HepG2 (cell line): ENCODE measurements around the gene FITM1. TPM values are rescaled to one million over a fixed set of nuclear protein-coding genes. Genes with fewer than 3 reads are reported as not detected.

Experiments
- CCAR2 ChIP-seq: fragments of 200-400 bp; formaldehyde crosslinking; optimal IDR thresholded peaks from 2 replicates; pipeline ENCODE3; 2018; ENCODE audit warnings: low read depth, mild to moderate bottlenecking, low read length, moderate library complexity
- E2F2 ChIP-seq: sonication (generic); formaldehyde crosslinking; IDR thresholded peaks from 2 replicates; pipeline ENCODE4 v1.4.0; 2020; ENCODE audit warnings: missing genetic modification reagents, borderline replicate concordance
- FOXK2 ChIP-seq: fragments of 450-650 bp; IDR thresholded peaks from 2 replicates; pipeline ENCODE4 v1.6.1; 2016
- FOXO1 ChIP-seq: sonication (generic); formaldehyde crosslinking; IDR thresholded peaks from 2 replicates; pipeline ENCODE4 v1.4.0; 2020; ENCODE audit warnings: missing genetic modification reagents
- MED8 ChIP-seq: sonication (generic); formaldehyde crosslinking; IDR thresholded peaks from 2 replicates; pipeline ENCODE4 v1.8.1; 2023; ENCODE audit warnings: mild to moderate bottlenecking, missing genetic modification reagents; ENCODE audit not compliant: insufficient replicate concordance
- NAIF1 ChIP-seq: sonication (generic); formaldehyde crosslinking; IDR thresholded peaks from 2 replicates; pipeline ENCODE4 v1.5.0; 2020; ENCODE audit warnings: mild to moderate bottlenecking, missing genetic modification reagents, borderline replicate concordance
- POGZ ChIP-seq: sonication (generic); formaldehyde crosslinking; IDR thresholded peaks from 2 replicates; pipeline ENCODE4 v1.4.0; 2020; ENCODE audit warnings: mild to moderate bottlenecking, missing genetic modification reagents
- POLR2G ChIP-seq: fragments of 200-400 bp; formaldehyde crosslinking; IDR thresholded peaks from 2 replicates; pipeline ENCODE4 v1.6.1; 2018; ENCODE audit warnings: mild to moderate bottlenecking, low read depth, low read length, moderate library complexity
- TAF15 ChIP-seq: fragments of 200-400 bp; formaldehyde crosslinking; IDR thresholded peaks from one replicate; pipeline ENCODE4 v1.6.1; 2018; ENCODE audit warnings: mild to moderate bottlenecking, low read depth, low read length; ENCODE audit not compliant: poor library complexity, severe bottlenecking
- TCF12 ChIP-seq, 2 experiments: fragments of 450-650 bp in 1 of 2; sonication (generic) in 1 of 2; formaldehyde crosslinking in 1 of 2; IDR thresholded peaks; 2 replicates each; pipeline versions ENCODE4 v1.6.1 to v1.8.0; 2017 to 2022; ENCODE audit warnings: antibody characterized with exemption in 1 of 2, mild to moderate bottlenecking in 1 of 2, missing genetic modification reagents in 1 of 2, moderate library complexity in 1 of 2
- UBTF ChIP-seq: sonication (generic); formaldehyde crosslinking; IDR thresholded peaks from 2 replicates; pipeline ENCODE4 v1.4.0; 2020; ENCODE audit warnings: mild to moderate bottlenecking, missing genetic modification reagents
- XRCC5 ChIP-seq: fragments of 200-400 bp; formaldehyde crosslinking; optimal IDR thresholded peaks from 2 replicates; pipeline ENCODE3; 2017; ENCODE audit warnings: mild to moderate bottlenecking, low read length
- YY1 ChIP-seq: IDR thresholded peaks from 2 replicates; pipeline ENCODE4 v1.6.1; 2011; ENCODE audit warnings: low read length, low read depth, moderate library complexity, mild to moderate bottlenecking; ENCODE audit not compliant: insufficient read depth, insufficient replicate concordance
- ZBTB43 ChIP-seq: sonication (generic); formaldehyde crosslinking; conservative IDR thresholded peaks from 2 replicates; pipeline ENCODE4 v1.4.0; 2020; ENCODE audit warnings: missing genetic modification reagents
- ZKSCAN1 ChIP-seq: fragments of 150-350 bp; IDR thresholded peaks from 2 replicates; pipeline ENCODE4 v1.6.1; 2014; ENCODE audit warnings: low read length
- ZNF18 ChIP-seq: sonication (generic); formaldehyde crosslinking; IDR thresholded peaks from 2 replicates; pipeline ENCODE4 v1.8.0; 2022; ENCODE audit warnings: mild to moderate bottlenecking, missing genetic modification reagents; ENCODE audit not compliant: insufficient replicate concordance
- ZNF414 ChIP-seq: sonication (generic); formaldehyde crosslinking; IDR thresholded peaks from 2 replicates; pipeline ENCODE4 v1.5.0; 2020; ENCODE audit warnings: missing genetic modification reagents
- ZNF747 ChIP-seq: sonication (generic); formaldehyde crosslinking; IDR thresholded peaks from 2 replicates; pipeline ENCODE4 v1.8.1; 2023; ENCODE audit warnings: missing genetic modification reagents, mild to moderate bottlenecking, borderline replicate concordance
- ZXDC ChIP-seq: sonication (generic); formaldehyde crosslinking; IDR thresholded peaks from 2 replicates; pipeline ENCODE4 v1.5.0; 2020; ENCODE audit warnings: mild to moderate bottlenecking, missing genetic modification reagents
- polyA plus RNA-seq, 8 experiments: library from polyadenylated mRNA; depleted of rRNA in 3 of 8; stranded (reverse) in 7 of 8; unstranded in 1 of 8; fragments of >200 nt; fragmentation: Illumina TruSeq in 4 of 8; extraction: Trizol in 4 of 8; gene quantifications; 2 replicates each; pipeline versions ENCODE4 v1.2.1 to v1.2.3, GENCODE V29; 2011 to 2016; ENCODE audit warnings: low read depth in 4 of 8, missing spikeins in 1 of 8, mixed read lengths in 1 of 8; ENCODE audit not compliant: insufficient read depth in 1 of 8
- total RNA-seq, 5 experiments: library from RNA; depleted of rRNA; stranded (reverse); fragments of >200 nt; fragmentation: Illumina TruSeq; extraction: Trizol; gene quantifications; 2 replicates each; pipeline ENCODE4 v1.2.3, GENCODE V29; 2016; ENCODE audit warnings: low read depth in 1 of 5

Gene FITM1
- total and polyA plus RNA-seq, 2 of the 13 experiments (the other 11 are each of a cell fraction or from before 2014, with no cell fraction given) = 2.7 to 5.8 TPM

- TF ChIP-seq UBTF (CRISPR knock-in tag) (peak; percentile 68; the same call in 1 of the 2 replicates), TAF15 (no peak), XRCC5 (peak; percentile 91), ZNF747 (CRISPR knock-in tag) (no peak), ZXDC (no peak), MED8 (CRISPR knock-in tag) (peak; percentile 75), YY1 (peak; percentile 81), POLR2G (peak; percentile 84), TCF12 (IDR thresholded peaks at IDR 0.05) (no peak), TCF12 (CRISPR knock-in tag; IDR thresholded peaks at IDR 0.05) (0 out of 2 replicates have a peak, but pooled peaks have one; percentile 76), ZBTB43 (CRISPR knock-in tag) (peak; percentile 84), ZKSCAN1 (no peak), FOXK2 (no peak), NAIF1 (no peak), CCAR2 (peak; percentile 46), FOXO1 (CRISPR knock-in tag) (peak; percentile 66), ZNF18 (CRISPR knock-in tag) (no peak), E2F2 (no peak), POGZ (peak; percentile 84), ZNF414 (no peak)
These were observed 16.1 kb downstream of the FITM1 start, which contains the start of gene PSME2 (continued) for GRCh38 chr14:24146453-24146977.
